SU-DHL-6 (cell line): ENCODE data around the gene SREK1IP1.

Source experiments
- CTCF ChIP-seq: fragments of 200-600 bp; sonication (generic); IDR thresholded peaks from one replicate; pipeline ENCODE4 v1.5.1; 2017; ENCODE audit warnings: antibody characterized with exemption, mild to moderate bottlenecking, low read length, moderate library complexity; ENCODE audit not compliant: insufficient read depth, poor library complexity, severe bottlenecking
- EZH2phosphoT487 ChIP-seq: fragments of 200-600 bp; sonication (generic), shearing (Covaris generic); conservative IDR thresholded peaks from 2 replicates; pipeline ENCODE4 v1.6.1; 2018; ENCODE audit warnings: mild to moderate bottlenecking, antibody characterized with exemption, low read length, moderate library complexity, mixed read lengths

- no peak for TF ChIP-seq CTCF
- no peak for TF ChIP-seq EZH2phosphoT487
These were observed 23.6 kb downstream of the SREK1IP1 start for GRCh38 chr5:64744914-64745313.
